Left lung (tissue), 10 donors: ENCODE data around the gene MAP2K6. TPM values are rescaled to one million over a fixed set of nuclear protein-coding genes. Genes with fewer than 3 reads are reported as not detected.

Source experiments
- ATAC-seq: fragments of 200-7000 bp; cut with Tn5 transposase; one replicate; pipeline ENCODE4 v1.9.1; 2020; ENCODE audit warnings: moderate library complexity
- DNase-seq, 4 donors: peaks; one replicate each; pipeline ENCODE4 v3.0.0-alpha.2; 2013 to 2020
- H3K27ac ChIP-seq, 2 donors: fragments of 200-600 bp; sonication (generic) in 1 of 2; one replicate each; pipeline versions ENCODE4 v1.5.0 to v1.8.0; 2020 to 2021
- H3K27me3 ChIP-seq, 2 donors: fragments of 200-600 bp; sonication (generic) in 1 of 2; one replicate each; pipeline versions ENCODE4 v1.5.0 to v1.8.0; 2020 to 2021
- H3K36me3 ChIP-seq, 2 donors: fragments of 200-600 bp; sonication (generic) in 1 of 2; one replicate each; pipeline versions ENCODE4 v1.5.0 to v1.8.0; 2020 to 2021
- H3K4me1 ChIP-seq, 2 donors: fragments of 200-600 bp; one replicate each; pipeline ENCODE4 v1.8.0; 2021
- H3K4me3 ChIP-seq, 2 donors: fragments of 200-600 bp; sonication (generic) in 1 of 2; one replicate each; pipeline versions ENCODE4 v1.5.0 to v1.8.0; 2020 to 2021; ENCODE audit warnings: mild to moderate bottlenecking in 1 of 2
- H3K9me3 ChIP-seq, 2 donors: fragments of 200-600 bp; sonication (generic) in 1 of 2; one replicate each; pipeline versions ENCODE4 v1.5.0 to v1.8.0; 2020 to 2021
- CTCF ChIP-seq, 2 donors: fragments of 200-600 bp; sonication (generic) in 1 of 2; IDR thresholded peaks; one replicate each; pipeline versions ENCODE4 v1.5.0 to v1.8.0; 2021; ENCODE audit warnings: antibody characterized with exemption in 2 of 2
- intact Hi-C, 2 donors: fragments of 100-400 bp; cut with DNase I; formaldehyde crosslinking; loops; one replicate each; pipeline versions ENCODE4 v1.11.2 to v1.14.2; 2022
- polyA plus RNA-seq, 6 donors: library from polyadenylated mRNA; unstranded; fragments of 120-200 nt; gene quantifications; one replicate each; pipeline ENCODE4 v1.2.1, GENCODE V29; 2013; ENCODE audit not compliant: insufficient read length in 6 of 6
- total RNA-seq, 2 donors: library from RNA; stranded (reverse); fragmentation: NEBNext Ultra II Directional; extraction: Animal tissue kit (Norgen Biotek cat#: 25700); gene quantifications; one replicate each; pipeline ENCODE4 v1.2.1, GENCODE V29; 2021
- donor health status: DM: no; HTN: yes; CAD: no.
- donor health status: DM: no; HTN: no; CAD: no.

The MAP2K6 gene
- total and polyA plus RNA-seq, 8 donors = 7.2 to 27.1 (median 21.1) TPM

GRCh38 chr17:69431835-69432234 lies 17.3 kb downstream of the MAP2K6 start:
- H3K4me3 ChIP-seq = no peak overlapping the region
- no peak for TF ChIP-seq CTCF (IDR thresholded peaks at IDR 0.05)
- no peaks in the 10 kb centered on the region for H3K36me3 ChIP-seq
- H3K27me3 ChIP-seq = no peaks in the 10 kb centered on the region
- H3K27ac ChIP-seq = no peak overlapping the region
- DNase-seq = no peak
- intact Hi-C loops = no loop called here
- no peaks in the 10 kb centered on the region for H3K4me1 ChIP-seq
- no peaks in the 10 kb centered on the region for H3K9me3 ChIP-seq
- ATAC-seq = no peak

- Histone ChIP-seq H3K4me1 (no peaks in the 10 kb centered on the region), H3K27me3 (no peaks in the 10 kb centered on the region), H3K36me3 (no peaks in the 10 kb centered on the region), H3K4me3 (no peak overlapping the region), H3K27ac (no peak overlapping the region), H3K9me3 (no peaks in the 10 kb centered on the region)
- intact Hi-C loops = no loop called here
- no peak for TF ChIP-seq CTCF (IDR thresholded peaks at IDR 0.05)
- ATAC-seq (no peak), DNase-seq (no peak)
Measured at GRCh38 chr17:69433093-69433492, 18.6 kb downstream of the MAP2K6 start.

- H3K4me3 ChIP-seq = no peak overlapping the region
- no peaks in the 10 kb centered on the region for H3K36me3 ChIP-seq
- intact Hi-C loops = no loop called here
- no peaks in the 10 kb centered on the region for H3K9me3 ChIP-seq
- TF ChIP-seq CTCF (IDR thresholded peaks at IDR 0.05) = no peak
- H3K27ac ChIP-seq = no peak overlapping the region
- DNase-seq (peak in 2 of 4 donors; percentile 23 to 48), ATAC-seq (peak; percentile 36)
- H3K27me3 ChIP-seq = no peaks in the 10 kb centered on the region
- no peaks in the 10 kb centered on the region for H3K4me1 ChIP-seq
Measured at GRCh38 chr17:69434164-69434579, 19.7 kb downstream of the MAP2K6 start.

- TF ChIP-seq CTCF (IDR thresholded peaks at IDR 0.05) = no peak
- Histone ChIP-seq H3K36me3 (no peaks in the 10 kb centered on the region), H3K27me3 (no peaks in the 10 kb centered on the region), H3K9me3 (peaks cover 0 to 13% of the 10 kb centered on the region in 2 donors), H3K4me3 (no peak overlapping the region), H3K27ac (no peak overlapping the region), H3K4me1 (no peaks in the 10 kb centered on the region)
- ATAC-seq (no peak), DNase-seq (no peak)
- intact Hi-C loops = no loop called here
Measured at GRCh38 chr17:69435971-69436696, 21.6 kb downstream of the MAP2K6 start.

GRCh38 chr17:69437475-69437874 lies 23.0 kb downstream of the MAP2K6 start:
- DNase-seq (no peak), ATAC-seq (no peak)
- H3K4me1 ChIP-seq = no peaks in the 10 kb centered on the region
- H3K4me3 ChIP-seq = no peak overlapping the region
- H3K9me3 ChIP-seq = peaks cover 0 to 16% of the 10 kb centered on the region in 2 donors
- no peak overlapping the region for H3K27ac ChIP-seq
- TF ChIP-seq CTCF (IDR thresholded peaks at IDR 0.05) = no peak
- intact Hi-C loops = no loop called here
- H3K27me3 ChIP-seq = no peaks in the 10 kb centered on the region
- no peaks in the 10 kb centered on the region for H3K36me3 ChIP-seq
